SK-N-SH (cell line): Measurements from ENCODE around the gene GPX5. TPM values are rescaled to one million over a fixed set of nuclear protein-coding genes. Genes with fewer than 3 reads are reported as not detected.

ENCODE experiments used
- CTCF ChIA-PET: fragments of 300-600, 350-600 bp; formaldehyde crosslinking; extraction: SDS; loops from one replicate; lab custom pipeline; 2021; lab: Yijun Ruan, JAX
- POLR2A ChIA-PET: fragments of 350-600 bp; sonication (Branson Sonifier 250); formaldehyde crosslinking; extraction: SDS; loops from one replicate; lab custom pipeline; 2020; ENCODE audit warnings: antibody characterized with exemption, inconsistent platforms; lab: Yijun Ruan, JAX
- DNase-seq: peaks from one replicate; pipeline ENCODE4 v3.0.0; 2012
- H2AFZ ChIP-seq: fragments of 200-600 bp; sonication (generic); 2 replicates; pipeline ENCODE4 v1.8.1; 2016; ENCODE audit warnings: antibody characterized with exemption, mild to moderate bottlenecking, low read depth
- H3F3A ChIP-seq: fragments of 200-600 bp; sonication (generic); replicated peaks from 2 replicates; pipeline ENCODE3; 2016; ENCODE audit warnings: antibody characterized with exemption, mild to moderate bottlenecking; ENCODE audit not compliant: insufficient read depth
- H3K27ac ChIP-seq, 2 experiments: fragments of 200-500 bp in 1 of 2; fragments of 200-600 bp in 1 of 2; sonication (Bioruptor generic) in 1 of 2; sonication (generic), shearing (Covaris generic) in 1 of 2; 2 replicates each; pipeline versions ENCODE4 v1.5.1 to v1.6.1; 2014 to 2016; ENCODE audit warnings: low read depth in 2 of 2, inconsistent platforms in 1 of 2, low read length in 1 of 2, mild to moderate bottlenecking in 1 of 2, mixed read lengths in 1 of 2
- H3K27me3 ChIP-seq: fragments of 200-600 bp; sonication (generic), shearing (Covaris generic); 2 replicates; pipeline ENCODE4 v1.6.1; 2016; ENCODE audit warnings: mixed run types; ENCODE audit not compliant: insufficient read depth
- H3K36me3 ChIP-seq, 2 experiments: fragments of 200-500 bp in 1 of 2; fragments of 200-600 bp in 1 of 2; sonication (Bioruptor generic) in 1 of 2; sonication (generic) in 1 of 2; replicated peaks in 1 of 2; 2 replicates each; pipeline versions ENCODE3 to v1.5.1; 2014 to 2016; ENCODE audit warnings: low read length in 1 of 2, mild to moderate bottlenecking in 1 of 2; ENCODE audit not compliant: insufficient read depth in 2 of 2, control insufficient read depth in 1 of 2
- H3K4me1 ChIP-seq, 2 experiments: fragments of 200-500 bp in 1 of 2; fragments of 200-600 bp in 1 of 2; sonication (Bioruptor generic) in 1 of 2; sonication (generic), shearing (Covaris generic) in 1 of 2; 2 replicates each; pipeline versions ENCODE4 v1.5.1 to v1.6.1; 2014 to 2016; ENCODE audit warnings: low read depth in 1 of 2, low read length in 1 of 2, mixed run types in 1 of 2; ENCODE audit not compliant: insufficient read depth in 2 of 2, control insufficient read depth in 1 of 2
- H3K4me2 ChIP-seq: fragments of 200-600 bp; sonication (generic), shearing (Covaris generic); 2 replicates; pipeline ENCODE4 v1.6.1; 2017; ENCODE audit warnings: mixed run types
- H3K4me3 ChIP-seq, 2 experiments: fragments of 200-500 bp in 1 of 2; fragments of 200-600 bp in 1 of 2; sonication (Bioruptor generic) in 1 of 2; sonication (generic), shearing (Covaris generic) in 1 of 2; 2 replicates each; pipeline versions ENCODE4 v1.5.1 to v1.8.1; 2014 to 2016; ENCODE audit warnings: low read depth in 2 of 2, inconsistent platforms in 1 of 2, low read length in 1 of 2, mild to moderate bottlenecking in 1 of 2, mixed read lengths in 1 of 2, moderate library complexity in 1 of 2
- H3K79me2 ChIP-seq: fragments of 200-600 bp; sonication (generic); 2 replicates; pipeline ENCODE4 v1.8.1; 2017; ENCODE audit warnings: mild to moderate bottlenecking; ENCODE audit not compliant: insufficient read depth
- H3K9ac ChIP-seq: fragments of 200-600 bp; sonication (generic); 2 replicates; pipeline ENCODE4 v1.6.1; 2017; ENCODE audit warnings: mixed run types
- H3K9me2 ChIP-seq: fragments of 200-600 bp; sonication (generic); 2 replicates; pipeline ENCODE4 v1.6.1; 2017; ENCODE audit warnings: mixed run types
- H3K9me3 ChIP-seq: fragments of 200-600 bp; sonication (generic); 2 replicates; pipeline ENCODE4 v1.6.1; 2017; ENCODE audit warnings: mixed run types, mild to moderate bottlenecking, moderate library complexity
- H4K20me1 ChIP-seq: fragments of 200-600 bp; sonication (generic); 2 replicates; pipeline ENCODE4 v1.6.1; 2017; ENCODE audit warnings: mild to moderate bottlenecking, mixed run types; ENCODE audit not compliant: insufficient read depth
- EP300 ChIP-seq, 2 experiments: IDR thresholded peaks; 2 replicates each; pipeline versions ENCODE4 v1.4.0 to v1.6.1; 2012; ENCODE audit warnings: borderline replicate concordance in 1 of 2, low read depth in 1 of 2, low read length in 1 of 2
- EZH2phosphoT487 ChIP-seq: fragments of 200-600 bp; sonication (generic); IDR thresholded peaks from 2 replicates; pipeline ENCODE4 v1.6.1; 2017; ENCODE audit warnings: low read depth, mixed run types, mild to moderate bottlenecking, antibody characterized with exemption, moderate library complexity, borderline replicate concordance
- FOSL2 ChIP-seq: IDR thresholded peaks from 2 replicates; pipeline ENCODE4 v1.4.0; 2012; ENCODE audit warnings: low read depth, mild to moderate bottlenecking, moderate library complexity, borderline replicate concordance
- FOXJ3 ChIP-seq: sonication (generic); formaldehyde crosslinking; IDR thresholded peaks from 2 replicates; pipeline ENCODE4 v1.5.1; 2020; ENCODE audit warnings: mild to moderate bottlenecking, missing genetic modification reagents
- FOXM1 ChIP-seq: IDR thresholded peaks from 2 replicates; pipeline ENCODE4 v1.4.0; 2012; ENCODE audit warnings: low read depth, mild to moderate bottlenecking
- GABPA ChIP-seq: IDR thresholded peaks from 2 replicates; pipeline ENCODE4 v1.4.0; 2012; ENCODE audit warnings: low read depth, mild to moderate bottlenecking
- GATA2 ChIP-seq: sonication (generic); formaldehyde crosslinking; IDR thresholded peaks from 2 replicates; pipeline ENCODE4 v1.5.0; 2020; ENCODE audit warnings: mild to moderate bottlenecking, missing genetic modification reagents
- JUND ChIP-seq: IDR thresholded peaks from 2 replicates; pipeline ENCODE4 v1.4.0; 2012
- MAX ChIP-seq: IDR thresholded peaks from 2 replicates; pipeline ENCODE4 v1.4.0; 2012; ENCODE audit warnings: low read depth
- NFIC ChIP-seq: IDR thresholded peaks from 2 replicates; pipeline ENCODE4 v1.4.0; 2012; ENCODE audit warnings: borderline replicate concordance
- NRF1 ChIP-seq: IDR thresholded peaks from 2 replicates; pipeline ENCODE4 v1.6.1; 2012; ENCODE audit warnings: low read depth, mild to moderate bottlenecking, low read length
- POLR2AphosphoS5 ChIP-seq: IDR thresholded peaks from 2 replicates; pipeline ENCODE4 v1.6.1; 2012; ENCODE audit warnings: low read depth, low read length
- RAD21 ChIP-seq: IDR thresholded peaks from 2 replicates; pipeline ENCODE4 v1.6.1; 2012; ENCODE audit warnings: mild to moderate bottlenecking, low read length
- RXRA ChIP-seq: IDR thresholded peaks from 2 replicates; pipeline ENCODE4 v1.4.0; 2012; ENCODE audit warnings: low read depth, mild to moderate bottlenecking, borderline replicate concordance
- SIN3A ChIP-seq: IDR thresholded peaks from 2 replicates; pipeline ENCODE4 v1.6.1; 2012; ENCODE audit warnings: low read depth, mild to moderate bottlenecking, low read length, moderate library complexity, borderline replicate concordance
- TAF1 ChIP-seq: IDR thresholded peaks from 2 replicates; pipeline ENCODE4 v1.6.1; 2012; ENCODE audit warnings: low read depth, mild to moderate bottlenecking, low read length, moderate library complexity, borderline replicate concordance
- TCF12 ChIP-seq: IDR thresholded peaks from 2 replicates; pipeline ENCODE4 v1.4.0; 2012
- USF2 ChIP-seq: fragments of 150-350 bp; IDR thresholded peaks from 2 replicates; pipeline ENCODE4 v1.6.1; 2017; ENCODE audit warnings: antibody characterized with exemption, low read length, low read depth, borderline replicate concordance
- YY1 ChIP-seq: IDR thresholded peaks from 2 replicates; pipeline ENCODE4 v1.4.0; 2012; ENCODE audit warnings: low read depth, mild to moderate bottlenecking
- WGBS: methylation state at CpG from one replicate; pipeline ENCODE4 v1.1.6; 2017; ENCODE audit warnings: low lambda C conversion rate; 5-methylcytosine and 5-hydroxymethylcytosine counted together
- polyA plus RNA-seq, 3 experiments: library from polyadenylated mRNA; depleted of rRNA; stranded (reverse); fragments of >200 nt; gene quantifications; 2 replicates each; pipeline ENCODE4 v1.2.3, GENCODE V29; 2012
- TF ChIP-seq, protein P1 (sequence below): fragments of 200-600 bp; sonication (generic); IDR thresholded peaks from 2 replicates; pipeline ENCODE4 v1.6.1; 2017; ENCODE audit warnings: antibody characterized with exemption, mild to moderate bottlenecking, moderate library complexity

Gene GPX5
- polyA plus RNA-seq, 1 of the 3 experiments (the other 2 are of a cell fraction), result not detected

- Histone ChIP-seq H2AFZ (no peak overlapping the region), H3K79me2 (no peaks in the 10 kb centered on the region), H3F3A (peaks cover 5% of the 10 kb centered on the region), H3K9me2 (no peaks in the 10 kb centered on the region), H3K9me3 (no peaks in the 10 kb centered on the region), H3K4me1 (no peaks in the 10 kb centered on the region; a peak in 2 of 4 replicates), H3K4me2 (no peak overlapping the region), H3K27ac (no peak overlapping the region), H4K20me1 (no peaks in the 10 kb centered on the region), H3K27me3 (peaks cover 22% of the 10 kb centered on the region; the same call in 1 of the 2 replicates), H3K9ac (no peak overlapping the region), H3K36me3 (no peaks in the 10 kb centered on the region), H3K4me3 (no peak overlapping the region)
- POLR2A ChIA-PET, result no interaction called here
- WGBS, result 82% methylated on average over 3 of the region's 3 CpGs
- no peak for DNase-seq
- TF ChIP-seq TAF1, result no peak
- TF ChIP-seq FOXJ3 (CRISPR knock-in tag), result no peak
- TF ChIP-seq NRF1, result no peak
- no peak for TF ChIP-seq RXRA
- TF ChIP-seq GATA2 (CRISPR knock-in tag), result no peak
- no peak for TF ChIP-seq JUND
- TF ChIP-seq NFIC, result no peak
- no peak for TF ChIP-seq MAX
- no peak for TF ChIP-seq EP300 (IDR thresholded peaks at IDR 0.05; ENCODE audit: borderline replicate concordance in 1 of 2, low read depth in 1 of 2, low read length in 1 of 2)
- TF ChIP-seq, protein P1, sequence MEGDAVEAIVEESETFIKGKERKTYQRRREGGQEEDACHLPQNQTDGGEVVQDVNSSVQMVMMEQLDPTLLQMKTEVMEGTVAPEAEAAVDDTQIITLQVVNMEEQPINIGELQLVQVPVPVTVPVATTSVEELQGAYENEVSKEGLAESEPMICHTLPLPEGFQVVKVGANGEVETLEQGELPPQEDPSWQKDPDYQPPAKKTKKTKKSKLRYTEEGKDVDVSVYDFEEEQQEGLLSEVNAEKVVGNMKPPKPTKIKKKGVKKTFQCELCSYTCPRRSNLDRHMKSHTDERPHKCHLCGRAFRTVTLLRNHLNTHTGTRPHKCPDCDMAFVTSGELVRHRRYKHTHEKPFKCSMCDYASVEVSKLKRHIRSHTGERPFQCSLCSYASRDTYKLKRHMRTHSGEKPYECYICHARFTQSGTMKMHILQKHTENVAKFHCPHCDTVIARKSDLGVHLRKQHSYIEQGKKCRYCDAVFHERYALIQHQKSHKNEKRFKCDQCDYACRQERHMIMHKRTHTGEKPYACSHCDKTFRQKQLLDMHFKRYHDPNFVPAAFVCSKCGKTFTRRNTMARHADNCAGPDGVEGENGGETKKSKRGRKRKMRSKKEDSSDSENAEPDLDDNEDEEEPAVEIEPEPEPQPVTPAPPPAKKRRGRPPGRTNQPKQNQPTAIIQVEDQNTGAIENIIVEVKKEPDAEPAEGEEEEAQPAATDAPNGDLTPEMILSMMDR, result no peak
- CTCF ChIA-PET, result interaction anchor here (1.0 kb wide), 1 partner anchor 352 kb away, joined by 3 read pairs; no protein-coding TSS in a partner anchor
Observed at GRCh38 chr6:28485482-28485881, 40.2 kb upstream of the GPX5 start.

DNA sequence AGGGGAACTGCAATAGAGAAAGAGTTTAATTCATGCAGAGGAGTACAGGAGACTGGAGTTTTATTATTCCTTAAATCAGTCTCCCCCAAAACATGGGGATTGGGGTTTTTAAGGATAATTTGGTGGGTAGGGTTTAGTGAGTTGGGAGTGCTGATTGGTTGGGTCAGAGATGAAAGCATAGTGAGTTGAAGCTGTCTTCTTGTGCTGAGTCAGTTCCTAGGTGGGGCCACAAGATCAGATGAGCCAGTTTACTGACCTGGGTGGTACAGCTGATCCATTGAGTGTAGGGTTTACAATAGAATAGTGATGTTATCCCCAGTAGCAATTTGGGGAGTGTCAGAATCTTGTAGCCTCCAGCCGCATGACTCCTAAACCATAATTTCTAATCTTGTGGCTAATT lies 39.1 kb upstream of the GPX5 start:
- H3K4me3 ChIP-seq, result no peak overlapping the region
- no peak overlapping the region for H3K4me2 ChIP-seq
- DNase-seq, result no peak
- H3K9me2 ChIP-seq, result no peaks in the 10 kb centered on the region
- H2AFZ ChIP-seq, result no peak overlapping the region
- no peak for TF ChIP-seq FOSL2
- no peak for TF ChIP-seq FOXM1
- no peak for TF ChIP-seq GABPA
- TF ChIP-seq YY1, result no peak
- TF ChIP-seq POLR2AphosphoS5, result no peak
- no peak for TF ChIP-seq SIN3A
- TF ChIP-seq USF2, result no peak
- TF ChIP-seq EZH2phosphoT487, result no peak
- no peak for TF ChIP-seq RXRA
- no peak for TF ChIP-seq TCF12
- TF ChIP-seq GATA2 (CRISPR knock-in tag), result no peak
- no peak for TF ChIP-seq RAD21
- TF ChIP-seq, all 33 proteins: peak for 0
- H3K27ac ChIP-seq, result no peak overlapping the region
- H4K20me1 ChIP-seq, result no peaks in the 10 kb centered on the region
- H3K36me3 ChIP-seq, result no peaks in the 10 kb centered on the region
- peaks cover 14% of the 10 kb centered on the region; the same call in 1 of the 2 replicates for H3K27me3 ChIP-seq
- peaks cover 5% of the 10 kb centered on the region for H3F3A ChIP-seq
- WGBS, result 80% methylated on average over 1 of the region's 1 CpG
- H3K4me1 ChIP-seq, result no peaks in the 10 kb centered on the region; a peak in 2 of 4 replicates
- POLR2A ChIA-PET, result no interaction called here
- no peaks in the 10 kb centered on the region for H3K9me3 ChIP-seq
- no peak overlapping the region for H3K9ac ChIP-seq
- no peaks in the 10 kb centered on the region for H3K79me2 ChIP-seq
- CTCF ChIA-PET, result interaction anchor here (1.2 to 1.7 kb wide), 3 partner anchors 10 to 197 kb away, joined by 3 to 5 read pairs (median 3); no protein-coding TSS in a partner anchor
